WTC11 (cell line): ENCODE data around the gene CCDC71. TPM values are rescaled to one million over a fixed set of nuclear protein-coding genes. Genes with fewer than 3 reads are reported as not detected.

Source experiments
- ATAC-seq: fragments of 200-7000 bp; cut with Tn5 transposase; 2 replicates; pipeline ENCODE4 v1.10.0; 2021; ENCODE audit warnings: mild to moderate bottlenecking, moderate library complexity
- CTCF ChIA-PET: fragments of 300-600 bp; sonication (Branson Sonifier 250); formaldehyde crosslinking; loops from one replicate; lab custom pipeline; 2021; ENCODE audit warnings: antibody characterized with exemption; lab: Charles Lee
- POLR2A ChIA-PET: fragments of 350-600 bp; sonication (Branson Sonifier 250); formaldehyde crosslinking; loops from one replicate; lab custom pipeline; 2021; ENCODE audit warnings: antibody characterized with exemption; lab: Charles Lee
- DNase-seq: peaks from one replicate; pipeline ENCODE4 v3.0.0; 2021; ENCODE audit warnings: low spot score
- H3K27ac Mint-ChIP-seq: 2 replicates; pipeline ENCODE4 v1.8.0; 2021; ENCODE audit warnings: mixed read lengths
- H3K27me3 Mint-ChIP-seq: 2 replicates; pipeline ENCODE4 v1.8.0; 2021; ENCODE audit warnings: low read depth, mild to moderate bottlenecking, moderate library complexity, mixed read lengths
- H3K36me3 Mint-ChIP-seq: 2 replicates; pipeline ENCODE4 v1.8.0; 2021; ENCODE audit warnings: mixed read lengths
- H3K4me1 Mint-ChIP-seq: 2 replicates; pipeline ENCODE4 v1.8.0; 2022; ENCODE audit warnings: mixed read lengths
- H3K4me3 Mint-ChIP-seq: 2 replicates; pipeline ENCODE4 v1.8.0; 2021; ENCODE audit warnings: mild to moderate bottlenecking, moderate library complexity, mixed read lengths
- H3K9me3 Mint-ChIP-seq: 2 replicates; pipeline ENCODE4 v1.8.0; 2021; ENCODE audit warnings: mixed read lengths
- CREM ChIP-seq: sonication (generic); formaldehyde crosslinking; IDR thresholded peaks from 2 replicates; pipeline ENCODE4 v1.8.1; 2022; ENCODE audit warnings: mild to moderate bottlenecking, missing genetic modification reagents, moderate library complexity
- ELF4 ChIP-seq: sonication (generic); formaldehyde crosslinking; IDR thresholded peaks from 2 replicates; pipeline ENCODE4 v1.8.1; 2022; ENCODE audit warnings: low read depth, mild to moderate bottlenecking, moderate library complexity, missing genetic modification reagents
- EMX1 ChIP-seq: fragments of 250-450 bp; sonication (Bioruptor Pico); IDR thresholded peaks from 2 replicates; pipeline ENCODE4 v1.8.0; 2021; ENCODE audit warnings: mild to moderate bottlenecking
- IRF2 ChIP-seq: sonication (generic); formaldehyde crosslinking; IDR thresholded peaks from 2 replicates; pipeline ENCODE4 v1.8.0; 2022; ENCODE audit warnings: low read depth, missing genetic modification reagents, borderline replicate concordance
- JAZF1 ChIP-seq: fragments of 250-450 bp; sonication (Bioruptor Pico); IDR thresholded peaks from 2 replicates; pipeline ENCODE4 v1.9.0; 2021; ENCODE audit warnings: moderate library complexity, mild to moderate bottlenecking, inconsistent platforms
- KAT7 ChIP-seq: sonication (generic); formaldehyde crosslinking; IDR thresholded peaks from 2 replicates; pipeline ENCODE4 v1.8.1; 2023; ENCODE audit warnings: missing genetic modification reagents, mild to moderate bottlenecking, borderline replicate concordance
- MXD4 ChIP-seq: fragments of 250-450 bp; sonication (Bioruptor Pico); IDR thresholded peaks from 2 replicates; pipeline ENCODE4 v1.8.0; 2021; ENCODE audit warnings: mild to moderate bottlenecking, moderate library complexity, borderline replicate concordance
- NFE2L1 ChIP-seq: sonication (generic); formaldehyde crosslinking; IDR thresholded peaks from 2 replicates; pipeline ENCODE4 v1.8.1; 2023; ENCODE audit warnings: missing genetic modification reagents
- OVOL2 ChIP-seq: fragments of 250-450 bp; sonication (Bioruptor Pico); IDR thresholded peaks from 2 replicates; pipeline ENCODE4 v1.9.0; 2021; ENCODE audit warnings: mild to moderate bottlenecking, borderline replicate concordance
- PRRX2 ChIP-seq: fragments of 250-450 bp; sonication (Bioruptor Pico); IDR thresholded peaks from 2 replicates; pipeline ENCODE4 v1.8.0; 2021; ENCODE audit warnings: mild to moderate bottlenecking
- SMAD3 ChIP-seq: sonication (generic); formaldehyde crosslinking; IDR thresholded peaks from 2 replicates; pipeline ENCODE4 v1.8.0; 2022; ENCODE audit warnings: missing genetic modification reagents, mild to moderate bottlenecking, borderline replicate concordance
- SMAD4 ChIP-seq: sonication (generic); formaldehyde crosslinking; IDR thresholded peaks from 2 replicates; pipeline ENCODE4 v1.8.0; 2022; ENCODE audit warnings: mild to moderate bottlenecking, missing genetic modification reagents
- SOX15 ChIP-seq: fragments of 250-450 bp; sonication (Bioruptor Pico); IDR thresholded peaks from 2 replicates; pipeline ENCODE4 v1.9.0; 2021; ENCODE audit warnings: mild to moderate bottlenecking
- TP53 ChIP-seq: sonication (generic); formaldehyde crosslinking; IDR thresholded peaks from 2 replicates; pipeline ENCODE4 v1.8.1; 2023; ENCODE audit warnings: mild to moderate bottlenecking, missing genetic modification reagents
- ZNF121 ChIP-seq: sonication (generic); formaldehyde crosslinking; IDR thresholded peaks from 2 replicates; pipeline ENCODE4 v1.8.0; 2023; ENCODE audit warnings: missing genetic modification reagents
- ZNF317 ChIP-seq: sonication (generic); formaldehyde crosslinking; IDR thresholded peaks from 2 replicates; pipeline ENCODE4 v1.8.1; 2023; ENCODE audit warnings: low read depth, mild to moderate bottlenecking, moderate library complexity, missing genetic modification reagents, borderline replicate concordance
- ZNF396 ChIP-seq: fragments of 250-450 bp; sonication (Bioruptor Pico); IDR thresholded peaks from 2 replicates; pipeline ENCODE4 v1.8.0; 2021; ENCODE audit warnings: mild to moderate bottlenecking, moderate library complexity, borderline replicate concordance
- ZNF416 ChIP-seq: fragments of 250-450 bp; sonication (Bioruptor Pico); IDR thresholded peaks from 2 replicates; pipeline ENCODE4 v1.9.0; 2021; ENCODE audit warnings: mild to moderate bottlenecking, inconsistent platforms
- total RNA-seq: library from RNA; stranded (reverse); gene quantifications from 3 replicates; pipeline ENCODE4 v1.2.3, GENCODE V29; 2021
- TF ChIP-seq, protein P1 (sequence below): sonication (generic); formaldehyde crosslinking; IDR thresholded peaks from 2 replicates; pipeline ENCODE4 v1.8.0; 2023; ENCODE audit warnings: mild to moderate bottlenecking, missing genetic modification reagents
- TF ChIP-seq, protein P2 (sequence below): fragments of 200-600 bp; IDR thresholded peaks from 2 replicates; pipeline ENCODE4 v1.8.0; 2022; ENCODE audit warnings: antibody characterized with exemption
- TF ChIP-seq, protein P3 (sequence below): sonication (generic); formaldehyde crosslinking; IDR thresholded peaks from 2 replicates; pipeline ENCODE4 v1.8.0; 2022; ENCODE audit warnings: mild to moderate bottlenecking, missing genetic modification reagents
- TF ChIP-seq, protein P4 (sequence below): sonication (generic); formaldehyde crosslinking; IDR thresholded peaks from 2 replicates; pipeline ENCODE4 v1.8.0; 2022; ENCODE audit warnings: mild to moderate bottlenecking, missing genetic modification reagents
- TF ChIP-seq, protein P5 (sequence below): sonication (generic); formaldehyde crosslinking; IDR thresholded peaks from 2 replicates; pipeline ENCODE4 v1.8.0; 2022; ENCODE audit warnings: missing genetic modification reagents

Gene CCDC71
- total RNA-seq, 1 experiment from 2014 or later: 29.8 TPM

DNA sequence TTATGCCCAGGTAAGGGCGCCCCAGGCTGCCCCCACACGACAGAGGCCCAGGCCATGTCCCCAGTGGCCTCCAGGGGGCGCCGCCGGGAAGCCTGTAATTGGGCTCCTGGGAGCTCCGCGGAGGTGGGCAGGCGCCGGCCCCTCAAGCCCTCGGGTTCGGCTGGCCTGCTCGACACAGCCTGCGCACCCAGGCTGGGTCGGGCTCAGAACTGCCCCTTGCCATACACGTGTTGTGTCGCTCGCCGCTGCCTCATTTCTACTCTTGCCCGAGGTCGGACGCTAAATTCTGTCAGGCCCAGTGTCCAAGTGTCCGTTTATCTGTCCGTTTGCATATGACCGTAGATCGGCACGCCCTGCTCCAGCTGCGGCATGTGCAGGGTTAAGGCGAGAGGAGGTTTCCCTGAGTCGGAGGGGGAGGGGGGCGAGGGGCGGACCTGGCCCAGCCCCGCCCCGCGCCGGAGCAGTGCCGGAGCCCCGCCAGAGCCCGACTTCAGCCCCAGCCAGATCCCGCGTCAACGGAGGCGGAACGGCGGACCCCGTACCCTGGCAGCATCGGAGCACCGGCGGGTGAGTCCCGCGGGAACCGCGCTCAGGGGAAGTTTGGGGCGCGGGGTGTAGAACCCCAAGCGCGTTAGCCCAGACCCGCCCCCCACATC lies 5.1 kb upstream of the CCDC71 start, which contains the start of gene KLHDC8B (continued):
- TF ChIP-seq, protein P1, sequence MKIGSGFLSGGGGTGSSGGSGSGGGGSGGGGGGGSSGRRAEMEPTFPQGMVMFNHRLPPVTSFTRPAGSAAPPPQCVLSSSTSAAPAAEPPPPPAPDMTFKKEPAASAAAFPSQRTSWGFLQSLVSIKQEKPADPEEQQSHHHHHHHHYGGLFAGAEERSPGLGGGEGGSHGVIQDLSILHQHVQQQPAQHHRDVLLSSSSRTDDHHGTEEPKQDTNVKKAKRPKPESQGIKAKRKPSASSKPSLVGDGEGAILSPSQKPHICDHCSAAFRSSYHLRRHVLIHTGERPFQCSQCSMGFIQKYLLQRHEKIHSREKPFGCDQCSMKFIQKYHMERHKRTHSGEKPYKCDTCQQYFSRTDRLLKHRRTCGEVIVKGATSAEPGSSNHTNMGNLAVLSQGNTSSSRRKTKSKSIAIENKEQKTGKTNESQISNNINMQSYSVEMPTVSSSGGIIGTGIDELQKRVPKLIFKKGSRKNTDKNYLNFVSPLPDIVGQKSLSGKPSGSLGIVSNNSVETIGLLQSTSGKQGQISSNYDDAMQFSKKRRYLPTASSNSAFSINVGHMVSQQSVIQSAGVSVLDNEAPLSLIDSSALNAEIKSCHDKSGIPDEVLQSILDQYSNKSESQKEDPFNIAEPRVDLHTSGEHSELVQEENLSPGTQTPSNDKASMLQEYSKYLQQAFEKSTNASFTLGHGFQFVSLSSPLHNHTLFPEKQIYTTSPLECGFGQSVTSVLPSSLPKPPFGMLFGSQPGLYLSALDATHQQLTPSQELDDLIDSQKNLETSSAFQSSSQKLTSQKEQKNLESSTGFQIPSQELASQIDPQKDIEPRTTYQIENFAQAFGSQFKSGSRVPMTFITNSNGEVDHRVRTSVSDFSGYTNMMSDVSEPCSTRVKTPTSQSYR: peak; percentile 82; the same call in 1 of the 2 replicates
- TF ChIP-seq KAT7 (CRISPR knock-in tag): no peak
- TF ChIP-seq ZNF396 (CRISPR knock-in tag): no peak
- no peak for TF ChIP-seq TP53
- no peak for TF ChIP-seq JAZF1 (CRISPR knock-in tag)
- TF ChIP-seq MXD4 (CRISPR knock-in tag): no peak
- TF ChIP-seq PRRX2 (CRISPR knock-in tag): no peak
- peak; percentile 34; the same call in 1 of the 2 replicates for TF ChIP-seq SMAD4 (CRISPR knock-in tag)
- TF ChIP-seq, protein P2, sequence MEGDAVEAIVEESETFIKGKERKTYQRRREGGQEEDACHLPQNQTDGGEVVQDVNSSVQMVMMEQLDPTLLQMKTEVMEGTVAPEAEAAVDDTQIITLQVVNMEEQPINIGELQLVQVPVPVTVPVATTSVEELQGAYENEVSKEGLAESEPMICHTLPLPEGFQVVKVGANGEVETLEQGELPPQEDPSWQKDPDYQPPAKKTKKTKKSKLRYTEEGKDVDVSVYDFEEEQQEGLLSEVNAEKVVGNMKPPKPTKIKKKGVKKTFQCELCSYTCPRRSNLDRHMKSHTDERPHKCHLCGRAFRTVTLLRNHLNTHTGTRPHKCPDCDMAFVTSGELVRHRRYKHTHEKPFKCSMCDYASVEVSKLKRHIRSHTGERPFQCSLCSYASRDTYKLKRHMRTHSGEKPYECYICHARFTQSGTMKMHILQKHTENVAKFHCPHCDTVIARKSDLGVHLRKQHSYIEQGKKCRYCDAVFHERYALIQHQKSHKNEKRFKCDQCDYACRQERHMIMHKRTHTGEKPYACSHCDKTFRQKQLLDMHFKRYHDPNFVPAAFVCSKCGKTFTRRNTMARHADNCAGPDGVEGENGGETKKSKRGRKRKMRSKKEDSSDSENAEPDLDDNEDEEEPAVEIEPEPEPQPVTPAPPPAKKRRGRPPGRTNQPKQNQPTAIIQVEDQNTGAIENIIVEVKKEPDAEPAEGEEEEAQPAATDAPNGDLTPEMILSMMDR: peak; percentile 96
- no peak for TF ChIP-seq IRF2 (CRISPR knock-in tag)
- TF ChIP-seq ZNF317 (CRISPR knock-in tag): 0 out of 2 replicates have a peak, but pooled peaks have one; percentile 44
- TF ChIP-seq, protein P3, sequence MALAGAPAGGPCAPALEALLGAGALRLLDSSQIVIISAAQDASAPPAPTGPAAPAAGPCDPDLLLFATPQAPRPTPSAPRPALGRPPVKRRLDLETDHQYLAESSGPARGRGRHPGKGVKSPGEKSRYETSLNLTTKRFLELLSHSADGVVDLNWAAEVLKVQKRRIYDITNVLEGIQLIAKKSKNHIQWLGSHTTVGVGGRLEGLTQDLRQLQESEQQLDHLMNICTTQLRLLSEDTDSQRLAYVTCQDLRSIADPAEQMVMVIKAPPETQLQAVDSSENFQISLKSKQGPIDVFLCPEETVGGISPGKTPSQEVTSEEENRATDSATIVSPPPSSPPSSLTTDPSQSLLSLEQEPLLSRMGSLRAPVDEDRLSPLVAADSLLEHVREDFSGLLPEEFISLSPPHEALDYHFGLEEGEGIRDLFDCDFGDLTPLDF (CRISPR knock-in tag): no peak
- TF ChIP-seq, protein P4, sequence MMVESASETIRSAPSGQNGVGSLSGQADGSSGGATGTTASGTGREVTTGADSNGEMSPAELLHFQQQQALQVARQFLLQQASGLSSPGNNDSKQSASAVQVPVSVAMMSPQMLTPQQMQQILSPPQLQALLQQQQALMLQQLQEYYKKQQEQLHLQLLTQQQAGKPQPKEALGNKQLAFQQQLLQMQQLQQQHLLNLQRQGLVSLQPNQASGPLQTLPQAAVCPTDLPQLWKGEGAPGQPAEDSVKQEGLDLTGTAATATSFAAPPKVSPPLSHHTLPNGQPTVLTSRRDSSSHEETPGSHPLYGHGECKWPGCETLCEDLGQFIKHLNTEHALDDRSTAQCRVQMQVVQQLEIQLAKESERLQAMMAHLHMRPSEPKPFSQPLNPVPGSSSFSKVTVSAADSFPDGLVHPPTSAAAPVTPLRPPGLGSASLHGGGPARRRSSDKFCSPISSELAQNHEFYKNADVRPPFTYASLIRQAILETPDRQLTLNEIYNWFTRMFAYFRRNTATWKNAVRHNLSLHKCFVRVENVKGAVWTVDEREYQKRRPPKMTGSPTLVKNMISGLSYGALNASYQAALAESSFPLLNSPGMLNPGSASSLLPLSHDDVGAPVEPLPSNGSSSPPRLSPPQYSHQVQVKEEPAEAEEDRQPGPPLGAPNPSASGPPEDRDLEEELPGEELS (CRISPR knock-in tag): 0 out of 2 replicates have a peak, but pooled peaks have one; percentile 12
- TF ChIP-seq CREM: 0 out of 2 replicates have a peak, but pooled peaks have one; percentile 10
- no peak for TF ChIP-seq SMAD3 (CRISPR knock-in tag)
- no peak for TF ChIP-seq OVOL2 (CRISPR knock-in tag)
- no peak for TF ChIP-seq ZNF416 (CRISPR knock-in tag)
- TF ChIP-seq ZNF121 (CRISPR knock-in tag): no peak
- TF ChIP-seq, all 79 proteins: peak for 17

DNA sequence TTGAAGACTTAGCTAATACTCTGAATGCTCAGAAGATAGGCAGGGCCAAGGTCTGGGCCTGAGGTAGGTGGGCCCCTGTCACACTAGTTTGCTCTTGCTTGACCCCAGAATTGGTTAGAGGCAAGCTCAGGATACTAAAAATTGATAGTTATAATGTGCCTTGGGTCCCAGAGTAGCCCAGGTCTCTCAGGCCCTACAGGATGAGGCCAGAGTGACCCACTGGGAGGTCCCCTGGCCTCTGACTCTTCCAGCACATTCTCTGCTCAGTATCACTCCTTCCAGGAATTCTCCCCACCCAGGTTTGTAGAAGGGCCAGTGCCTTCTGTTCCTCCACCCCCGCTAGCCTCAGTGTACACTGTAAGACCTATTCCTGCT lies 4.6 kb upstream of the CCDC71 start:
- DNase-seq (no peak), ATAC-seq (no peak; the same call in 1 of the 2 replicates)
- ChIA-PET CTCF (interaction anchor here (0.6 to 3.0 kb wide), 51 partner anchors 9 to 475 kb away, joined by 3 to 36 read pairs (median 5); partner anchors contain the start of genes AMT, DAG1, IMPDH2 and LAMB2), POLR2A (interaction anchor here (1.2 to 1.6 kb wide), 2 partner anchors 38 to 76 kb away, joined by 4 read pairs; partner anchors contain the start of gene LAMB2)
- Mint-ChIP-seq H3K27me3 (peaks cover 20% of the 10 kb centered on the region), H3K9me3 (no peaks in the 10 kb centered on the region), H3K4me3 (peak overlapping the region; percentile 82), H3K4me1 (peaks cover 26% of the 10 kb centered on the region), H3K36me3 (no peaks in the 10 kb centered on the region), H3K27ac (no peak overlapping the region)
- TF ChIP-seq, protein P5, sequence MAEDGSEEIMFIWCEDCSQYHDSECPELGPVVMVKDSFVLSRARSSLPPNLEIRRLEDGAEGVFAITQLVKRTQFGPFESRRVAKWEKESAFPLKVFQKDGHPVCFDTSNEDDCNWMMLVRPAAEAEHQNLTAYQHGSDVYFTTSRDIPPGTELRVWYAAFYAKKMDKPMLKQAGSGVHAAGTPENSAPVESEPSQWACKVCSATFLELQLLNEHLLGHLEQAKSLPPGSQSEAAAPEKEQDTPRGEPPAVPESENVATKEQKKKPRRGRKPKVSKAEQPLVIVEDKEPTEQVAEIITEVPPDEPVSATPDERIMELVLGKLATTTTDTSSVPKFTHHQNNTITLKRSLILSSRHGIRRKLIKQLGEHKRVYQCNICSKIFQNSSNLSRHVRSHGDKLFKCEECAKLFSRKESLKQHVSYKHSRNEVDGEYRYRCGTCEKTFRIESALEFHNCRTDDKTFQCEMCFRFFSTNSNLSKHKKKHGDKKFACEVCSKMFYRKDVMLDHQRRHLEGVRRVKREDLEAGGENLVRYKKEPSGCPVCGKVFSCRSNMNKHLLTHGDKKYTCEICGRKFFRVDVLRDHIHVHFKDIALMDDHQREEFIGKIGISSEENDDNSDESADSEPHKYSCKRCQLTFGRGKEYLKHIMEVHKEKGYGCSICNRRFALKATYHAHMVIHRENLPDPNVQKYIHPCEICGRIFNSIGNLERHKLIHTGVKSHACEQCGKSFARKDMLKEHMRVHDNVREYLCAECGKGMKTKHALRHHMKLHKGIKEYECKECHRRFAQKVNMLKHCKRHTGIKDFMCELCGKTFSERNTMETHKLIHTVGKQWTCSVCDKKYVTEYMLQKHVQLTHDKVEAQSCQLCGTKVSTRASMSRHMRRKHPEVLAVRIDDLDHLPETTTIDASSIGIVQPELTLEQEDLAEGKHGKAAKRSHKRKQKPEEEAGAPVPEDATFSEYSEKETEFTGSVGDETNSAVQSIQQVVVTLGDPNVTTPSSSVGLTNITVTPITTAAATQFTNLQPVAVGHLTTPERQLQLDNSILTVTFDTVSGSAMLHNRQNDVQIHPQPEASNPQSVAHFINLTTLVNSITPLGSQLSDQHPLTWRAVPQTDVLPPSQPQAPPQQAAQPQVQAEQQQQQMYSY (CRISPR knock-in tag): no peak
- TF ChIP-seq SOX15 (no peak), ELF4 (CRISPR knock-in tag) (no peak), EMX1 (CRISPR knock-in tag) (no peak), NFE2L1 (CRISPR knock-in tag) (no peak)
- TF ChIP-seq, protein P4 (CRISPR knock-in tag): no peak
